Heart right ventricle (tissue), 16 donors: ENCODE results near the gene FBXO34. TPM values are rescaled to one million over a fixed set of nuclear protein-coding genes. Genes with fewer than 3 reads are reported as not detected.
"Not testable (repeated sequence)": the region's sequence is repeated elsewhere in the genome, so short reads cannot be mapped to it uniquely, and the experiment has no call there.

ENCODE experiments used
- ATAC-seq, 8 donors: fragments of 200-7000 bp; cut with Tn5 transposase; one replicate each; pipeline ENCODE4 v1.9.1; 2020; ENCODE audit warnings: mild to moderate bottlenecking in 8 of 8, moderate library complexity in 8 of 8, moderate number of reproducible peaks in 1 of 8
- DNase-seq, 2 donors: peaks; one replicate each; pipeline ENCODE4 v3.0.0-alpha.2; 2020
- H3K27ac ChIP-seq, 10 donors: fragments of 200-600 bp; sonication (generic) in 2 of 10; one replicate each; pipeline versions ENCODE4 v1.5.0 to v1.8.0; 2020 to 2022; ENCODE audit warnings: mild to moderate bottlenecking in 3 of 10
- H3K27me3 ChIP-seq, 7 donors: fragments of 200-600 bp; one replicate each; pipeline ENCODE4 v1.8.0; 2021 to 2022; ENCODE audit warnings: mild to moderate bottlenecking in 2 of 7
- H3K36me3 ChIP-seq, 9 donors: fragments of 200-600 bp; sonication (generic) in 1 of 9; one replicate each; pipeline versions ENCODE4 v1.5.0 to v1.8.0; 2020 to 2022; ENCODE audit warnings: mild to moderate bottlenecking in 2 of 9
- H3K4me1 ChIP-seq, 9 donors: fragments of 200-600 bp; sonication (generic) in 1 of 9; one replicate each; pipeline versions ENCODE4 v1.5.0 to v1.8.0; 2020 to 2022; ENCODE audit warnings: mild to moderate bottlenecking in 4 of 9
- H3K4me3 ChIP-seq, 10 donors: fragments of 200-600 bp; sonication (generic) in 2 of 10; one replicate each; pipeline versions ENCODE4 v1.5.0 to v1.8.0; 2020 to 2022; ENCODE audit warnings: mild to moderate bottlenecking in 7 of 10, moderate library complexity in 2 of 10
- H3K9me3 ChIP-seq, 11 donors: fragments of 200-600 bp in 10 of 11; sonication (generic) in 2 of 11; one replicate each; pipeline versions ENCODE4 v1.5.0 to v1.8.0; 2013 to 2022; ENCODE audit warnings: mild to moderate bottlenecking in 2 of 11, control low read depth in 1 of 11, moderate library complexity in 1 of 11
- CTCF ChIP-seq, 9 donors: fragments of 200-600 bp; sonication (generic) in 2 of 9; IDR thresholded peaks; one replicate each; pipeline versions ENCODE4 v1.5.0 to v1.8.0; 2021 to 2022; ENCODE audit warnings: antibody characterized with exemption in 9 of 9, mild to moderate bottlenecking in 5 of 9, moderate library complexity in 1 of 9
- WGBS, 2 donors: extraction: QIAGEN DNeasy Blood & Tissue Kit; methylation state at CpG; one replicate each; pipeline ENCODE4 v1.1.7; 2013; ENCODE audit warnings: inconsistent platforms in 1 of 2; 5-methylcytosine and 5-hydroxymethylcytosine counted together
- intact Hi-C, 10 donors: fragments of 100-400 bp; cut with DNase I; formaldehyde crosslinking; loops; one replicate each; pipeline versions ENCODE4 v1.11.1 to v1.14.2; 2022
- polyA plus RNA-seq, 2 donors: library from polyadenylated mRNA; stranded (reverse); fragments of 200-250 nt; gene quantifications; one replicate each; pipeline ENCODE4 v1.2.3, GENCODE V29; 2013
- total RNA-seq, 10 donors: library from RNA; stranded (reverse); fragmentation: NEBNext Ultra II Directional in 3 of 10; extraction: Animal tissue kit (Norgen Biotek cat#: 25700) in 3 of 10; gene quantifications; one replicate each; pipeline versions ENCODE4 v1.2.1 to v1.2.4, GENCODE V29; 2021 to 2023
- donor health status: Arrhythmogenic right ventricular cardiomyopathy.
- donor health status: ischemic (EF 13 %, LVEDD 7.1; RV severe dilation, severe dysfunction).
- donor health status: healthy with polysubstance abuse.
- donor health status: DM: no; HTN: yes; CAD: no.
- donor health status: DM: no; HTN: no; CAD: no.
- donor health status: ischemic (EF 25% LVEDD 6.9; RV normal size, moderate dysfunction).
- donor health status: ischemic (EF 25% LVEDD 5.7; RV mildly dilated, moderate dysfunction).
- donor health status: healthy.
- donor health status: DM: yes; HTN: yes; CAD: no.
- donor health status: Ischemic cardiomyopathy.
- donor health status: ischemic (EF 35%, LVEDD 5.7; RV mildly dilated, moderate dysfunction).
- donor health status: nonischemic (EF 11% LVEDD 7.7; RV severe dilation, severe dysfunction).
- donor health status: DM: yes; HTN: yes; CAD: no.
- donor health status: PGD.
- donor health status: ischemic (EF 29% LVEDD 5.4; RV normal size, mild dysfunction).
- donor health status: nonischemic (EF 23%, LVEDD 6.1; RV moderate dilation, normal function).

The FBXO34 gene
- total and polyA plus RNA-seq, 12 donors = 8.9 to 26.2 (median 20.8) TPM

DNA sequence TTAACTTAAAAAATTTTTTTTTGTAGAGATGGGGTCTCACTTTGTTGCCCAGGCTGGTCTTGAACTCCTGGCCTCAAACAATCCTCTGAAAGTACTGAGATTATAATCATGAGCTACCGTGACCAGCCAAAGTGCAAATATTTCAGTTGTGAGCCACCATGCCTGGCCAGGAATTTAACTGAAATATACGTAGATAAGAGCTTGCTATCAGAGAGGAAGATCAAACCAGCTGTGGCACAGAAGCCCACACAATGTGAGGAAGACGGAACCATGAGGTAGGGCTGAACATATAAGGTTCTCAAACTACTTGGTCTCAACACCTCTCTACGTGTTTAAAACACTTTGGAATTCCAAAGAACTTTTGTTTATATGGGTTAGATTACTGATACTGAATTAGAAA is 111.3 kb downstream of the FBXO34 start:
- Histone ChIP-seq H3K27me3 (no peaks in the 10 kb centered on the region), H3K4me3 (no peak overlapping the region), H3K36me3 (peaks cover 0 to 100% (median 43%) of the 10 kb centered on the region in 9 donors), H3K27ac (peak overlapping the region in 9 of 10 donors; percentile 9 to 79 (median 69)), H3K4me1 (peaks cover 0 to 38% (median 15%) of the 10 kb centered on the region in 9 donors), H3K9me3 (no peaks in the 10 kb centered on the region)
- DNase-seq = no peak
- no peak for TF ChIP-seq CTCF (IDR thresholded peaks at IDR 0.05)
- intact Hi-C loops = no loop called here
- 51 to 60% methylated on average over 4 of the region's 4 CpGs for WGBS, 2 donors
- no peak for ATAC-seq

DNA sequence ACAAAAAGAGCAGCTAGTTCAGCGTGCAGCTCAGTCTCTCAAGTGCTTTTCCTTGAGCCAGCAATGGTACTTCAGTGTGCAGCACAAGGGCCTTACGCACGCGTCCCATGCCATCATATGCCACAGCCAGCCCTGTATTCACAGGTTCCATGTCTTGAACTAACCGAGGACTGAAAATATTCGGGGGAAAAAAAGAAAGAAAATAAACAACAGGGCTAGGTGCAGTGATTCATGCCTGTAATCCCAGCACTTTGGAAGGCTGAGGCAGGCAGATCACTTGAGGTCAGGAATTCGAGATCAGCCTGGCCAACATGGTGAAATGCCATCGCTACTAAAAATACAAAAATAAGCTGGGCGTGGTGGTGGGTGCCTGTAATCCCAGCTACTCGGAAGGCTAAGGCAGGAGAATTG is 111.8 kb downstream of the FBXO34 start:
- H3K36me3 ChIP-seq = peaks cover 0 to 99% (median 40%) of the 10 kb centered on the region in 9 donors
- intact Hi-C loops, H3K4me3 ChIP-seq, H3K9me3 ChIP-seq, DNase-seq, H3K27me3 ChIP-seq: not testable (repeated sequence)
- ATAC-seq = peak; percentile 9 to 85 (median 70)
- 49 to 64% methylated on average over 10 of the region's 10 CpGs for WGBS, 2 donors
- peaks cover 0 to 38% (median 15%) of the 10 kb centered on the region in 9 donors for H3K4me1 ChIP-seq
- peak overlapping the region; percentile 47 to 79 (median 64) for H3K27ac ChIP-seq

DNA sequence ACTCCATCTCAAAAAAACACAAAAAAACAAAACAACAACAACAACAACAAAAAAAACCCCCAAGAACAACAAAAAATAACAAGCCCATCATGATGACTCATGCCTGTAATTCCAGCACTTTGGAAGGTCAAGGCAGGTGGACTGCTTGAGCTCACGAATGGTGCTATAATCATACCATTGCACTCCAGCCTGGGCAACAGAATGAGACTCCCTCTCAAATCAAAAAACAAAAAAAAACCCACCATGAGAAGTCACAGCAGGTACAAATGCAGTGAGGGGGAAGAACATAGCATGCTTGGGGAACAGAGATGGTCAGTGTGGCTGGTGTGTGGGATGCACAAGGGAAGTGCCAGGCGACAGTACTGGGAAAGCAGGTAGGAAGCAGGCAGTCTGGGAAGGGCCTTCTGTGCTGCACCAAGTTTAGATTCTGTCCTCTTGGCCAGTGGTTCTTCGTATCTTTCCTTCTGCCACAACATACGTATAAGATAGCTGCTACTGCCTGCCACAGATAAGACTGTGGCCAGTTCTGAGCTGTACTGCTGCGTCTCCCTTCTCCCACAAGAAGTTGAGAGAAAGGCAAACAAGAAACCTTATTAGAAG is 112.4 kb downstream of the FBXO34 start:
- WGBS, 2 donors = 34 to 43% methylated on average over 5 of the region's 5 CpGs
- no peak for DNase-seq
- H3K27ac ChIP-seq = peak overlapping the region; percentile 47 to 79 (median 64)
- no peaks in the 10 kb centered on the region for H3K27me3 ChIP-seq
- no peak for TF ChIP-seq CTCF (IDR thresholded peaks at IDR 0.05)
- peaks cover 0 to 38% (median 15%) of the 10 kb centered on the region in 9 donors for H3K4me1 ChIP-seq
- no peak overlapping the region for H3K4me3 ChIP-seq
- intact Hi-C loops = no loop called here
- H3K36me3 ChIP-seq = peaks cover 0 to 99% (median 35%) of the 10 kb centered on the region in 9 donors
- no peaks in the 10 kb centered on the region for H3K9me3 ChIP-seq
- ATAC-seq = peak; percentile 40 to 88 (median 58)

DNA sequence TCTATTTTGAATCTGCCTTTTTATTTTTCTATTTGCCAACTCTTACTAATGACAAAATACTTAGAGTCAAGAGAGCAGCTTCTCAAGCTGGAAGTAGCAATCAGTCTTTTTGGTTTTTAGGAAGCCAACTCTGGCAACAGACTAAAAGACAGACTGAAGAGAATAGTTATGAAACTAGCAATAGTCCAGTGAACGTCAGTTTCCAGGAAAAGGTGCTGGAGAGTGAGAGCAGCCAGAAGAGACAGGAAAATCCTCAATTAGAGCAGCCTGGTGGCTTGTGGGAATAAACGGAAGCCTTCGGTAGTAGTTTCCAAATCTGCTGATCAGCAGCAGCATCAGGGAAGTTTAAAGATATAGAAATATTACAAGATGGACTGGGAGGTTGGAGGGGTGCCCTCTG is 113.3 kb downstream of the FBXO34 start:
- H3K9me3 ChIP-seq = no peaks in the 10 kb centered on the region
- H3K36me3 ChIP-seq = peaks cover 0 to 99% (median 28%) of the 10 kb centered on the region in 9 donors
- no peaks in the 10 kb centered on the region for H3K27me3 ChIP-seq
- H3K27ac ChIP-seq = peak overlapping the region; percentile 1 to 79 (median 59)
- peaks cover 0 to 38% (median 15%) of the 10 kb centered on the region in 9 donors for H3K4me1 ChIP-seq
- no peak overlapping the region for H3K4me3 ChIP-seq
- no peak for TF ChIP-seq CTCF (IDR thresholded peaks at IDR 0.05)
- WGBS, 2 donors = 30 to 51% methylated on average over 3 of the region's 3 CpGs
- intact Hi-C loops = no loop called here
- ATAC-seq (peak in 4 of 8 donors; percentile 31 to 52 (median 33)), DNase-seq (no peak)
